K562 (cell line): ENCODE data around the gene SYNGR3. TPM values are rescaled to one million over a fixed set of nuclear protein-coding genes. Genes with fewer than 3 reads are reported as not detected.

Experiments used
- ATAC-seq: fragments of 200-7000 bp; cut with Tn5 transposase; 3 replicates; pipeline ENCODE4 v1.9.1; 2020; ENCODE audit warnings: moderate library complexity
- BruUV-seq: library from RNA; stranded (reverse); fragments of 400-500 nt; replicated peaks from 2 replicates; lab custom pipeline; 2021; lab: Mats Ljungman, UMichigan
- CTCF ChIA-PET: fragments of 300-600 bp; formaldehyde crosslinking; extraction: SDS; loops from one replicate; lab custom pipeline; 2021; ENCODE audit warnings: low intra/inter-chr PET ratio; lab: Yijun Ruan, JAX
- POLR2A ChIA-PET: fragments of 300-600, 350-650 bp; sonication (Branson Sonifier 250); formaldehyde crosslinking; extraction: SDS; loops from one replicate; lab custom pipeline; 2021; ENCODE audit warnings: antibody characterized with exemption, inconsistent platforms; lab: Yijun Ruan, JAX
- DNase-seq, 4 experiments: peaks; one replicate each; pipeline versions ENCODE4 v3.0.0 to v3.0.0-alpha.2; 2011 to 2018; ENCODE audit warnings: low spot score in 3 of 4, mixed read lengths in 3 of 4; ENCODE audit errors: extremely low read depth in 1 of 4
- FAIRE-seq: peaks from 2 replicates; lab custom pipeline; 2011; peaks lifted over from hg19 to GRCh38; lab: Jason Lieb, UNC
- H2AFZ ChIP-seq: 2 replicates; pipeline ENCODE4 v1.6.0; 2011; ENCODE audit warnings: low read depth, low read length, control low read depth, inconsistent platforms
- H3K27ac ChIP-seq: fragments of 200-600 bp; 3 replicates; pipeline ENCODE4 v1.8.0; 2011; ENCODE audit warnings: low read depth, mild to moderate bottlenecking, control low read depth, inconsistent platforms, low read length, moderate library complexity, mixed read lengths; ENCODE audit errors: extremely low read depth
- H3K27me3 ChIP-seq, 2 experiments: fragments of 300-600 bp in 1 of 2; 2 replicates in 1 of 2; 3 replicates in 1 of 2; pipeline versions ENCODE4 v1.6.0 to v1.8.0; 2011; ENCODE audit warnings: inconsistent platforms in 2 of 2, low read length in 2 of 2, mild to moderate bottlenecking in 1 of 2, mixed read lengths in 1 of 2, moderate library complexity in 1 of 2; ENCODE audit not compliant: control insufficient read depth in 2 of 2, insufficient read depth in 2 of 2
- H3K36me3 ChIP-seq: fragments of 300-600 bp; 3 replicates; pipeline ENCODE4 v1.8.0; 2011; ENCODE audit warnings: mild to moderate bottlenecking, low read length, inconsistent platforms; ENCODE audit not compliant: control insufficient read depth, insufficient read depth
- H3K4me1 ChIP-seq, 2 experiments: fragments of 200-600 bp in 1 of 2; replicated peaks in 1 of 2; 2 replicates in 1 of 2; 3 replicates in 1 of 2; pipeline versions ENCODE4 v1.5.1 to v1.8.0; 2011; ENCODE audit warnings: inconsistent platforms in 2 of 2, low read length in 2 of 2, mild to moderate bottlenecking in 1 of 2, mixed read lengths in 1 of 2, moderate library complexity in 1 of 2; ENCODE audit not compliant: control insufficient read depth in 2 of 2, insufficient read depth in 2 of 2
- H3K4me2 ChIP-seq: 2 replicates; pipeline ENCODE4 v1.6.1; 2011; ENCODE audit warnings: low read length, control low read depth, inconsistent platforms, mixed read lengths; ENCODE audit not compliant: insufficient read depth
- H3K4me3 ChIP-seq: fragments of 200-600 bp; sonication (generic), shearing (Covaris generic); 2 replicates; pipeline ENCODE4 v1.5.1; 2016; ENCODE audit warnings: control low read depth, inconsistent platforms
- H3K79me2 ChIP-seq: fragments of 200-600 bp; 3 replicates; pipeline ENCODE4 v1.8.0; 2011; ENCODE audit warnings: low read length, inconsistent platforms; ENCODE audit not compliant: control insufficient read depth, insufficient read depth
- H3K9ac ChIP-seq, 2 experiments: 2 replicates each; pipeline versions ENCODE4 v1.6.0 to v1.6.1; 2011; ENCODE audit warnings: low read depth in 2 of 2, low read length in 2 of 2, control low read depth in 1 of 2, inconsistent platforms in 1 of 2, mild to moderate bottlenecking in 1 of 2, mixed read lengths in 1 of 2; ENCODE audit not compliant: insufficient read depth in 1 of 2
- H3K9me1 ChIP-seq: one replicate; pipeline ENCODE4 v1.6.0; 2011; ENCODE audit warnings: inconsistent platforms, mild to moderate bottlenecking, low read length, moderate library complexity; ENCODE audit not compliant: control insufficient read depth, insufficient read depth
- H3K9me3 ChIP-seq: replicated peaks from 2 replicates; pipeline ENCODE4 v1.5.1; 2011; ENCODE audit warnings: low read depth, low read length, inconsistent platforms; ENCODE audit not compliant: control insufficient read depth, insufficient read depth
- H4K20me1 ChIP-seq: replicated peaks from 2 replicates; pipeline ENCODE4 v1.6.1; 2011; ENCODE audit warnings: low read length, inconsistent platforms, mixed read lengths; ENCODE audit not compliant: control insufficient read depth, insufficient read depth
- CBX2 ChIP-seq: fragments of 200-600 bp; sonication (generic); IDR thresholded peaks from one replicate; pipeline ENCODE4 v1.6.1; 2012; ENCODE audit warnings: mild to moderate bottlenecking, low read length, inconsistent platforms; ENCODE audit not compliant: insufficient read depth, poor library complexity, severe bottlenecking
- CEBPG ChIP-seq, 3 experiments: fragments of 200-800 bp in 1 of 3; sonication (Bioruptor generic) in 1 of 3; sonication (generic) in 1 of 3; formaldehyde crosslinking in 1 of 3; IDR thresholded peaks in 2 of 3; conservative IDR thresholded peaks in 1 of 3; 2 replicates each; pipeline versions ENCODE4 v1.6.1 to v1.8.0; 2016 to 2022; ENCODE audit warnings: missing compliant biosample characterization in 2 of 3, missing genetic modification characterization in 2 of 3, mild to moderate bottlenecking in 1 of 3, missing genetic modification reagents in 1 of 3
- ELK1 ChIP-seq: sonication (generic); formaldehyde crosslinking; IDR thresholded peaks from 2 replicates; pipeline ENCODE4 v1.8.1; 2022; ENCODE audit warnings: missing genetic modification reagents
- ELK3 ChIP-seq: fragments of 450-650 bp; formaldehyde crosslinking; IDR thresholded peaks from 2 replicates; pipeline ENCODE4 v1.4.0; 2020; ENCODE audit warnings: mild to moderate bottlenecking
- FOXO4 ChIP-seq: fragments of 450-650 bp; formaldehyde crosslinking; IDR thresholded peaks from 2 replicates; pipeline ENCODE4 v1.4.0; 2020; ENCODE audit warnings: mild to moderate bottlenecking, moderate library complexity
- HOMEZ ChIP-seq: fragments of 250-450 bp; sonication (Bioruptor Pico); IDR thresholded peaks from 2 replicates; pipeline ENCODE4 v1.4.0; 2020; ENCODE audit warnings: mild to moderate bottlenecking, moderate library complexity
- KAT2B ChIP-seq: IDR thresholded peaks from one replicate; pipeline ENCODE4 v1.6.1; 2012; ENCODE audit warnings: low read depth, mild to moderate bottlenecking, control low read depth, inconsistent platforms, low read length, moderate library complexity
- MYC ChIP-seq, 2 experiments: fragments of 250-450 bp in 1 of 2; sonication (Bioruptor Pico) in 1 of 2; IDR thresholded peaks; 2 replicates each; pipeline versions ENCODE4 v1.5.1 to v1.6.1; 2012 to 2021; ENCODE audit warnings: low read depth in 2 of 2, borderline replicate concordance in 1 of 2, improper control_type of control experiment in 1 of 2, low read length in 1 of 2, mild to moderate bottlenecking in 1 of 2, moderate library complexity in 1 of 2
- MYNN ChIP-seq, 2 experiments: sonication (generic); formaldehyde crosslinking in 1 of 2; IDR thresholded peaks; 2 replicates each; pipeline versions ENCODE4 v1.5.0 to v1.6.1; 2016 to 2020; ENCODE audit warnings: antibody characterized with exemption in 1 of 2, missing genetic modification reagents in 1 of 2
- POLR2H ChIP-seq: IDR thresholded peaks from 2 replicates; pipeline ENCODE4 v1.6.1; 2016; ENCODE audit warnings: missing genetic modification characterization, low read depth, mild to moderate bottlenecking, control low read depth, missing compliant biosample characterization, moderate library complexity
- SIN3B ChIP-seq: fragments of 450-650 bp; IDR thresholded peaks from 2 replicates; pipeline ENCODE4 v1.6.1; 2017; ENCODE audit warnings: low read depth, mild to moderate bottlenecking, moderate library complexity
- TBL1XR1 ChIP-seq, 2 experiments: IDR thresholded peaks; 2 replicates each; pipeline ENCODE4 v1.6.1; 2012; ENCODE audit warnings: improper control_type of control experiment in 2 of 2, low read length in 2 of 2, mild to moderate bottlenecking in 1 of 2
- ZNF778 ChIP-seq: fragments of 450-650 bp; formaldehyde crosslinking; IDR thresholded peaks from 2 replicates; pipeline ENCODE4 v1.4.0; 2020; ENCODE audit warnings: mild to moderate bottlenecking, moderate library complexity
- WGBS: fragments of 100-300 bp; shearing (Covaris generic); methylation state at CpG from one replicate; pipeline ENCODE4 v1.1.6; 2016; ENCODE audit warnings: low coverage, mixed read lengths; ENCODE audit not compliant: insufficient coverage; ENCODE audit errors: missing lambda C conversion rate; 5-methylcytosine and 5-hydroxymethylcytosine counted together
- in situ Hi-C: fragments of 300-500 bp; cut with MboI; formaldehyde crosslinking; loops from 4 replicates; pipeline ENCODE4 v1.15.0; 2018; ENCODE audit warnings: inconsistent platforms, mixed read lengths
- intact Hi-C: fragments of 100-400 bp; cut with micrococcal nuclease; formaldehyde crosslinking; loops from 2 replicates; pipeline ENCODE4 v1.14.2; 2022
- polyA plus RNA-seq, 8 experiments: library from polyadenylated mRNA; depleted of rRNA in 4 of 8; stranded (reverse) in 5 of 8; unstranded in 3 of 8; fragments of >200 nt; fragmentation: Nextera tagmentation in 2 of 8; fragmentation: Illumina TruSeq in 1 of 8; extraction: Ambion mirVana in 2 of 8; extraction: Trizol in 1 of 8; gene quantifications; 2 replicates each; pipeline versions ENCODE4 v1.2.1 to v1.2.3, GENCODE V29; 2011 to 2014; ENCODE audit warnings: inconsistent platforms in 1 of 8, missing spikeins in 1 of 8
- total RNA-seq, 7 experiments: library from RNA; depleted of rRNA in 6 of 7; stranded (reverse); fragments of >200 nt in 6 of 7; fragmentation: Illumina TruSeq in 2 of 7; extraction: Trizol in 2 of 7; gene quantifications; 2 replicates each; pipeline versions ENCODE4 v1.2.1 to v1.2.3, GENCODE V29; 2011 to 2021; ENCODE audit warnings: low replicate concordance in 1 of 7

The SYNGR3 gene
- total and polyA plus RNA-seq, 9 of the 15 experiments (the other 6 are each of a cell fraction or from before 2014, with no cell fraction given), result 3.7 to 69.2 (median 36.3) TPM

GRCh38 chr16:2015117-2015946, 25.6 kb downstream of the SYNGR3 start:
- CTCF ChIA-PET, result interaction anchor here (0.9 kb wide), 1 partner anchor 904 kb away, joined by 3 read pairs; no protein-coding TSS in a partner anchor
- H3K79me2 ChIP-seq, result peaks cover 7% of the 10 kb centered on the region
- DNase-seq (no peak), ATAC-seq (peak; percentile 29), FAIRE-seq (no peak)
- H3K9me3 ChIP-seq, result no peaks in the 10 kb centered on the region
- no peaks in the 10 kb centered on the region for H3K9me1 ChIP-seq
- no peak overlapping the region for H3K4me3 ChIP-seq
- no peak overlapping the region for H3K4me2 ChIP-seq
- in situ Hi-C loops (no loop called here), intact Hi-C loops (no loop called here)
- H4K20me1 ChIP-seq, result no peaks in the 10 kb centered on the region
- POLR2A ChIA-PET, result no interaction called here
- H3K4me1 ChIP-seq, result peaks cover 9 to 35% of the 10 kb centered on the region in 2 experiments
- no peaks in the 10 kb centered on the region for H3K27me3 ChIP-seq
- no peaks in the 10 kb centered on the region for H3K36me3 ChIP-seq
- peak overlapping the region in 1 of 2 experiments; percentile 90; a peak in 2 of 4 replicates for H3K9ac ChIP-seq
- peak overlapping the region; percentile 1; the same call in 1 of the 2 replicates for H2AFZ ChIP-seq
- WGBS, result 43% methylated on average over 24 of the region's 24 CpGs
- no peak overlapping the region for H3K27ac ChIP-seq
- BruUV-seq, result no TSS peak
- TF ChIP-seq POLR2H (tag) (no peak), TBL1XR1 (IDR thresholded peaks at IDR 0.05; ENCODE audit: low read length in 2 of 2) (no peak), MYC (IDR thresholded peaks at IDR 0.05; ENCODE audit: low read depth, low read length) (no peak), MYC (CRISPR knock-in tag; IDR thresholded peaks at IDR 0.05; ENCODE audit: borderline replicate concordance, low read depth) (no peak), KAT2B (no peak), CBX2 (no peak), FOXO4 (no peak), MYNN (IDR thresholded peaks at IDR 0.05) (no peak), MYNN (CRISPR knock-in tag; IDR thresholded peaks at IDR 0.05) (no peak), ZNF778 (CRISPR knock-in tag) (no peak), ELK1 (no peak), HOMEZ (CRISPR knock-in tag) (no peak), CEBPG (CRISPR knock-in tag; IDR thresholded peaks at IDR 0.05) (no peak), CEBPG (tag; conservative IDR thresholded peaks at IDR 0.05 in 1 of 2, IDR thresholded peaks at IDR 0.05 in 1 of 2) (peak in 1 of 2 experiments; percentile 65; a peak in 3 of 4 replicates), ELK3 (CRISPR knock-in tag) (no peak), SIN3B (no peak)
